GM21576 (cell line): ENCODE data around the gene PROM1.

Experiments
- ATAC-seq: cut with Tn5 transposase; IDR thresholded peaks from one replicate; pipeline ENCODE4 v1.9.1; 2021; ENCODE audit warnings: mild to moderate bottlenecking, moderate library complexity; ENCODE audit not compliant: unreplicated experiment

The PROM1 gene

GRCh38 chr4:15992167-15992485, 91.7 kb downstream of the PROM1 start:
- ATAC-seq = no peak

- ATAC-seq = no peak
These were observed 93.1 kb downstream of the PROM1 start for GRCh38 chr4:15990570-15991285.

GRCh38 chr4:15989424-15989823, 94.4 kb downstream of the PROM1 start:
- no peak for ATAC-seq

- no peak for ATAC-seq
These were observed 95.6 kb downstream of the PROM1 start for GRCh38 chr4:15988222-15988621.

GRCh38 chr4:15986907-15987306, 96.9 kb downstream of the PROM1 start:
- ATAC-seq = no peak

GRCh38 chr4:15983610-15984009, 100.2 kb downstream of the PROM1 start:
- ATAC-seq = no peak

- ATAC-seq = no peak
These were observed 100.8 kb downstream of the PROM1 start for GRCh38 chr4:15982842-15983524.

GRCh38 chr4:15976456-15977447, 107.1 kb downstream of the PROM1 start:
- ATAC-seq = no peak

- ATAC-seq = no peak
These were observed 112.6 kb downstream of the PROM1 start for GRCh38 chr4:15971068-15971801.

GRCh38 chr4:15968551-15969300, 115.1 kb downstream of the PROM1 start:
- ATAC-seq = no peak

GRCh38 chr4:15965325-15965724, 118.5 kb downstream of the PROM1 start:
- ATAC-seq = no peak

- no peak for ATAC-seq
These were observed 119.7 kb downstream of the PROM1 start for GRCh38 chr4:15964159-15964558.

- ATAC-seq = peak; percentile 83
These were observed 120.2 kb downstream of the PROM1 start for GRCh38 chr4:15963576-15963975.

GRCh38 chr4:15963001-15963451, 120.8 kb downstream of the PROM1 start, which contains the start of gene FGFBP2:
FGFBP2 (minus strand) TSS chr4:15963175; CDS start chr4:15963129, 46 bp downstream.
- no peak for ATAC-seq

GRCh38 chr4:15961781-15962510, 121.9 kb downstream of the PROM1 start:
- no peak for ATAC-seq

- no peak for ATAC-seq
These were observed 125.3 kb downstream of the PROM1 start for GRCh38 chr4:15958562-15958961.

GRCh38 chr4:15956179-15956850, 127.5 kb downstream of the PROM1 start:
- ATAC-seq = peak; percentile 88

GRCh38 chr4:15955670-15956069, 128.2 kb downstream of the PROM1 start:
- no peak for ATAC-seq

GRCh38 chr4:15953625-15954024, 130.2 kb downstream of the PROM1 start:
- ATAC-seq = no peak
